Measurements from ENCODE around the gene EIF4A2.

EIF4A2 gene

GRCh38 chr3:186754006-186754405 lies 29.4 kb upstream of the EIF4A2 start:
- no peak for TF ChIP-seq CTCF (IDR thresholded peaks at IDR 0.05; ENCODE audit: low read depth, low read length, missing control alignments)
- no peak for DNase-seq (ENCODE audit: low read depth)
- H3K4me3 ChIP-seq (ENCODE audit: low read depth, low read length) = no peak overlapping the region

- no peak for DNase-seq (ENCODE audit: low read depth)
These were observed 28.5 kb upstream of the EIF4A2 start for GRCh38 chr3:186754871-186755270.

GRCh38 chr3:186757214-186757613 lies 26.2 kb upstream of the EIF4A2 start:
- no peak for DNase-seq (ENCODE audit: low read depth)
- no peak overlapping the region for H3K4me3 ChIP-seq (ENCODE audit: low read depth, low read length)
- TF ChIP-seq CTCF (IDR thresholded peaks at IDR 0.05; ENCODE audit: low read depth, low read length, missing control alignments) = no peak

More at GRCh38 chr3:186754871-186755270, 28.5 kb upstream of the EIF4A2 start:
- no peak overlapping the region for H3K4me3 ChIP-seq (ENCODE audit: low read depth, low read length)
- no peak for TF ChIP-seq CTCF (IDR thresholded peaks at IDR 0.05; ENCODE audit: low read depth, low read length, missing control alignments)

- no peak for DNase-seq (ENCODE audit: low read depth)
- TF ChIP-seq CTCF (IDR thresholded peaks at IDR 0.05; ENCODE audit: low read depth, low read length, missing control alignments) = no peak
These were observed 25.6 kb upstream of the EIF4A2 start for GRCh38 chr3:186757686-186758220.

GRCh38 chr3:186759231-186759930 lies 24.0 kb upstream of the EIF4A2 start:
- TF ChIP-seq CTCF (IDR thresholded peaks at IDR 0.05; ENCODE audit: low read depth, low read length, missing control alignments) = no peak
- DNase-seq (ENCODE audit: low read depth) = no peak
- no peak overlapping the region for H3K4me3 ChIP-seq (ENCODE audit: low read depth, low read length)

More at GRCh38 chr3:186757686-186758220, 25.6 kb upstream of the EIF4A2 start:
- H3K4me3 ChIP-seq (ENCODE audit: low read depth, low read length) = no peak overlapping the region

GRCh38 chr3:186760141-186760833 lies 23.1 kb upstream of the EIF4A2 start:
- H3K4me3 ChIP-seq (ENCODE audit: low read depth, low read length) = no peak overlapping the region
- TF ChIP-seq CTCF (IDR thresholded peaks at IDR 0.05; ENCODE audit: low read depth, low read length, missing control alignments) = no peak
- no peak for DNase-seq (ENCODE audit: low read depth)
